Stimulated activated CD4-positive, alpha-beta T cell treated with anti-CD3 and anti-CD28 coated beads, Interleukin-12 subunit alpha, Interleukin-12 subunit beta, amount 100 ng/mL, for 24 hours (primary cell): ENCODE results near the gene FAM241A.
"Not testable (repeated sequence)": the region's sequence is repeated elsewhere in the genome, so short reads cannot be mapped to it uniquely, and the experiment has no call there.

Experiments
- DNase-seq, 2 experiments: peaks; one replicate each; pipeline ENCODE4 v3.0.0-alpha.2; 2020; ENCODE audit warnings: low read depth in 2 of 2

Gene FAM241A

GRCh38 chr4:112173593-112174558, 28.6 kb downstream of the FAM241A start:
- no peak for DNase-seq

DNA sequence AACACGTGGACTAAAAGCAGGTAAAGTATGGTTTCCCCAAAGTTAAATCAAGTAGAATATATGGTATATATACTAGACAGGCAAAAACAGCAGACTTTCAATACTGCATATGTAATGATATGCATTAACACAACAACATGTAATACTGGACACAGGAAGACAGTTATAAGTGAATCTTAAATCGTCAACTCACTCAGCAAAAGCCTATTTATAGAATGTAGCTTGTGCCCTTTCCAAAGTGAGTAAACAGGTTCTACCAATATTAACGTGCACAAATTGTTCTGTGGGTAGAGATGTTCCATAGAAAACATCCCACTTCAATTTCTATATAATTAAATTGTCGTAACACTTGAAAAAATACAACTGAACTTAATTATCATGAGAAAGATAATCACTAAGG, 30.6 kb downstream of the FAM241A start:
- DNase-seq, result no peak

DNA sequence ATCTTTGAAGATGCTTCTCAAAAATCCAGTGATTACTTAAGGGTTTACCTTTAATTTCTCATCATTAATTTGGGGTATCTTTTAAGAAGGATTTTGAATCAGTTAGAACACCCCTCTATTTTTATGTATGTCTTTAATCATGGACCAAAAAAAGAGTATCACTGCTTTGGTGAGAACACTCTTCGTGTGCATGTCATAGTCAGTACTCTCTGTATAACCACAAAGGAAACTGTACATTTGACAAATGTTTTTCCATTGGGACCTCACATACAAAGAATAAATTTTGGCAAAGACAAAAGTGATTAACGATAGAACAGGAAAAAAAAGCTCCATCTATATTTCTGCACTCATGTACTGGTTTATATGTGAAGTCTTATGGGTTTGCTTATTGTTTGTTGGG, 31.3 kb downstream of the FAM241A start:
- DNase-seq, result no peak

- not testable (repeated sequence) for DNase-seq
Measured at GRCh38 chr4:112178741-112179140, 33.5 kb downstream of the FAM241A start.

- no peak for DNase-seq
Measured at GRCh38 chr4:112181358-112182000, 36.2 kb downstream of the FAM241A start.

- DNase-seq, result no peak
Measured at GRCh38 chr4:112182604-112183003, 37.4 kb downstream of the FAM241A start.

DNA sequence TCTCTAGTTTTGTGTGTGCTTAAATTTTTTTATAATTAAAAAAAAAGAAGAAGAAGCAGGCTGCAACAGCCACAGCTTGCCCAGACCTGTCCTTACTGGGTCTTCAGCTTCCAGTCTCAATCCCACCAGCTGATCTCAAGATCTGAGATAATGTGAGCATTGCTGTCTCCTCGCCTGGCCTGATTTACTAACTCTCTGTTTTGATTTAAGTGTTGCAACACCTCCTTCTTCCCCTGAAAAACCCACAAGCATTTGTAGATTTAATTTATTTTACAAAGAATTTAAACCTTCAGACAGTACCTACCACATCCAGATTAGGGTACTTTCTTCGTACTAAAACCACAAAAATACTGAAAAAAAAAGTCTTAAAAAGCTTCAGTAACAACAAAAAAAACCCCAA, 38.0 kb downstream of the FAM241A start:
- no peak for DNase-seq

GRCh38 chr4:112184438-112184837, 39.2 kb downstream of the FAM241A start:
- DNase-seq, result no peak

DNA sequence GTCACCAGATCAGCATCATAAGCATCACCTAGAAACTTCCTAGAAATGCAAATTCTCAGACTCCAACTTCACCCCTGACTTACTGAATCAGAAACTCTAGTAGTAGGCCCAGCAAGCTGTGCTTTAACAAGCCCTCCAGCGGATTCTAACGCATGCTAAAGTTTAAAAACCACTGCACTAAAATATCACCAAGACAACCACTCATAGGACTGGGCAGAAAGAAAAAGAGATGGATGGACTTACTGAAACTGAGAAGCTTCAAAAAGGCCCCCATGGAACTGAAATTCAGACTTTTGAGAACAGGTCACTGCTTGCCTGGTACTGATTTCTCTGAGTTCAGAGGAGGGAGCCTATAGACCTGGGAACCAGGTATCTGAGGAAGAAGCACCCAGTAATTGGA, 40.1 kb downstream of the FAM241A start:
- DNase-seq, result no peak

- DNase-seq, result no peak
Measured at GRCh38 chr4:112185740-112186670, 40.8 kb downstream of the FAM241A start.

- no peak for DNase-seq
Measured at GRCh38 chr4:112189754-112190153, 44.5 kb downstream of the FAM241A start.

DNA sequence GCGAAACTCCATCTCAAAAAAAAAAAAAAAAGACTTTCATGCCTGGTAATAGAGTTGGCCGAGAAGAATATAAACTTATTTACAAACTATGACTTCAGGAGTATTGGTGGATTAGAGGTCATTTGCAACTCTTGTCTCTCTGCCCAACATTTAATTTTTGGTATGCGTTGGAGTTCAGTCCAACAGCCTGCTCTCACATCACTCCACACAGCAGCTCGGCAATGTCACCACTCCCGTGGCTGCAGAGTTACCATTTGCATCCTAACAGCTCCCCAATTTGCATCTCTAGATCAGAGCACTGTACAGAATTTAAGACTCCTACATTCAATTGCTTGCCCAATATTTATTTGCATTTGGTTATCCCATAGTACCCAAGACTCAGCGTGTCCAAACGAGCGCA, 45.4 kb downstream of the FAM241A start:
- DNase-seq, result no peak

DNA sequence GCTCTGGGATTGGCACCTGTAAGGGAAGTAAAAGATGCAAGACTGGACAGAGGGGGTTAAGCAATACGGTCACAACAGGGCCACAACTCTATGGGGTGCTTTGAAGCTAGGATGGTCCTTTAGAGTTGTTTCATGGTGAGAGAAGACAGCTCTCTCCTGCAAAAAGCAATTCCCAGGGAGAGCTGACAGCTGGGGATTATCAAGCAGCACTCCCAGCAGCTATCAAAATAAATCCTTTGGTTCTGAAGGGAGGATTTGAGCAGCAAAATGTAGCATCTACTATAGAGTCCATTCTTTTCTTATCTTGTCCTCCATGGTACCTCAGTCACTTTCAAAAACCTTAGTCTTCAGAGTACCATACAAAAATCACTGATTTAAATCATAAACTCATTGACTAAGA, 51.2 kb downstream of the FAM241A start:
- DNase-seq, result no peak

DNA sequence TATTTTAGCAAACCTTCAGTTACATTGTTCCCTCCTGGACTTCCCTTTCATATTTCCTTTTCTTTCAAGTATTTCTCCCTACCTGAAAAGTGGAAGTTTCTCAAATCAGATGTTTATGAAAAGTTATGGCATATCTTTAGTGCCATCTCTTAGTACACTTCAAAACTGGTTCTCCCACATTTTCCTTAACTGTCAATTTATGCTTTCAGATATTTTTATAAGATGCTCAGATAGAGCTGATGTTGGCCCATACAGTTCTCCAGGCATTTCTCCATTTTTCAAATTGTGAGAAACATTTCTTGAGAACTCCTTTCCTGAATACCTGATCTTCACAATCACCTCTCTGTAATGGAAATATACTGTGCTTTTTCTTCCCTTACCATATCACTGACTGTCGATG, 53.8 kb downstream of the FAM241A start:
- DNase-seq, result no peak

DNA sequence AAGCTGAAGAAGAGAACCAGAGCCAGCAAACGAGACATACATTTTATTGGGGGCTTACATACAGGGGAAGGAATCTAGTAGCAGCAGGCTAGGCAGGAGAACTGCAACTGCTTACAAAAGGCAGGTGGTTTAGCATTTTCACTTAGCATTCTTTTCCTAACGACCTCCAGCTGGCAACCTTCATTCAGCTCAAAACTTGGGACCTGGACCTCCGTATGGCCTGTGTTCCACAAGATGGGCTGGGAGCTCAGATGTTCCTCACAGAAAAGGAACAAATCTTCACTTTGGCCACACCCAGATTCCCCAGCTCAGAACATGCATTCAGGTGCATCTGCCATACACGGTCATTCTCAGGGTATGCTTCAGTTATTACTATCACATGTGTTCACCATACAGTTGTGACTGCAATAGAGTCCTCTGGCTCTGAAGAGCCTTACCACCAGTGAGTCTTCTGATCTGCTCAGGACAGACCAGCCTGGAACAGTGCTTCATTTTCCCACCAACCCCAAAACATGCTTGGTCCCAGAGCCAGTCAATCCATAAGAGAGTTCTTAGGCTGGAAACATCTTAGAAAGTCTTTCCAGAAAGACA, 56.8 kb downstream of the FAM241A start:
- no peak for DNase-seq

GRCh38 chr4:112203593-112203992, 58.3 kb downstream of the FAM241A start:
- DNase-seq, result no peak

DNA sequence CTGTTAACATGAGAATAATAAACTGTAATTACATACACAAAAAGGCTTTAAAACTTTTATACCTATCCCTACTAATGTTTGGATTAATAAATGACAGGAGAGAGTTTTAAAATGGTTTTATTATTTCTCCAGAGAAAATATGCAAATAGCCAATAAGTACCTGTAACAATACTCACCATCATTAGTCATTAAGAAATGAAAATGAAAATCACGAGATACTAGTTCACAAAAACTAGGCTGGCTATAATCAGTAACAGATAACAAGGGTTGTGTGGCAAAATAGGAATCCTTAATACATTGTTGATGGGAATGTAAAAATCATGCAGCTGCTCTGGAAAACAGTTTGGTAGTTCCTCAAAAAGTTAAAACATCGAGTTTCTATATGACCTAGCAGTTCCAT, 61.2 kb downstream of the FAM241A start:
- no peak for DNase-seq

DNA sequence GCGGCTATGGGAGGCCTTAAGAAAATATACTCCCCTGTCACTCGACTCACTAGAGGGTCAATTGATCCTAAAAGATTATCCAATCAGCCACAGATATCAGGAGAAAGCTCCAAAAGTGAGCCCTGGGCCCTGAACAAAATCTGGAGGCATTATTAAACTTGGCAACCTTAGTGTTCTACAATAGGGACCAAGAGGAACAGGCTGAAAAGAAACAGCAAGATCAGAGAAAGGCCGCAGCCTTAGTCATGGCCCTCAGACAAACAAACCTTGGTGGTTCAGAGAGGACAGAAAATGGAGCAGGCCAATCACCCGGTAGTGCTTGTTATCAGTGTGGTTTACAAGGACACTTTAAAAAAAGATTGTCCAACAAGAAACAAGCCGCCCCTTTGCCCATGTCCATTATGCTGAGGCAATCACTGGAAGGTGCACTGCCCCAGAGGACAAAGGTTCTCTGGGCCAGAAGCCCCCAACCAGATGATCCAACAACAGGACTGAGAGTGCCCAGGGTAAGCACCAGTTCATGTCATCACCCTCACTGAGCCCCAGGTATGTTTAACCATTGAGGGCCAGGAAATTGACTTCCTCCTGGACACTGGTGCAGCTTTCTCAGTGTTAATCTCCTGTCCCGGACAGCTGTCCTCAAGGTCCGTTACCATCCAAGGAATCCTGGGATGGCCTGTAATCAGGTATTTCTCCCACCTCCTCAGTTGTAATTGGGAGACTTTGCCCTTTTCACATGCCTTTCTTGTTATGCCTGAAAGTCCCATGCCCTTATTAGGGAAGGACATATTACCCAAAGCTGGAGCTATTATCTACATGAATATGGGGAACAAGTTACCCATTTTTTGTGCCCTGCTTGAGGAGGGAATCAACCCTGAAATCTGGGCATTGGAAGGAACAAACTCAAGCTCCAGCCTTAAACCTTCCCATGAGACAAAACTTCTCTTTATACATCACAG, 63.2 kb downstream of the FAM241A start:
- DNase-seq, result not testable (repeated sequence)

GRCh38 chr4:112210777-112211176, 65.5 kb downstream of the FAM241A start:
- no peak for DNase-seq

DNA sequence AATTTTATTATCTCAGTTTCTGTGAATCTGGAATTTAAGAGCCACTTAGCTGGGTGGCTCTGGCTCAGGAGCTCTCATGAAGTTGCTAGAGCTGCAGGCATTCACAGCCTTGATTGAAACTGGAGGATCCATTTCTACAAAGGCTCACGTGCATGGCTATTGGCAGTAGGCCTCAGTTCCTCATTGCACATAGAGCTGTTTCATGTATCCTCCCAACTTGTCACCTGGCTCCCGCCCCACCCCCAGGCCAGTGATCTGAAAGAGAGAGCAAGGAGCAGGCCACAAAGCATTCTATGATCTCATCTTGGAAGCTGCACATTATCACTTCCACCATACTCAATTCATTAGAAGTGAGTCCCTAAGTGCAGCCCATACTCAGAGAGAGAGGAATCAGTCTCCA, 67.8 kb downstream of the FAM241A start:
- DNase-seq, result no peak
